HepG2 (cell line): ENCODE results near the gene ETFB. TPM values are rescaled to one million over a fixed set of nuclear protein-coding genes. Genes with fewer than 3 reads are reported as not detected.

Experiments
- AGO1 ChIP-seq: fragments of 200-400 bp; formaldehyde crosslinking; IDR thresholded peaks from 2 replicates; pipeline ENCODE4 v1.6.1; 2017; ENCODE audit warnings: mild to moderate bottlenecking, low read depth, low read length, moderate library complexity; ENCODE audit not compliant: poor library complexity, severe bottlenecking
- ARNT2 ChIP-seq: sonication (generic); formaldehyde crosslinking; IDR thresholded peaks from 2 replicates; pipeline ENCODE4 v1.8.0; 2022; ENCODE audit warnings: mild to moderate bottlenecking, low read depth, missing genetic modification reagents, moderate library complexity
- ATAD3A ChIP-seq: sonication (generic); formaldehyde crosslinking; IDR thresholded peaks from 2 replicates; pipeline ENCODE4 v1.4.0; 2020; ENCODE audit warnings: missing genetic modification reagents
- CBX1 ChIP-seq: IDR thresholded peaks from one replicate; pipeline ENCODE4 v1.6.1; 2016; ENCODE audit warnings: antibody characterized with exemption, low read depth
- EEA1 ChIP-seq: sonication (generic); formaldehyde crosslinking; IDR thresholded peaks from 2 replicates; pipeline ENCODE4 v1.5.1; 2020; ENCODE audit warnings: mild to moderate bottlenecking, missing genetic modification reagents, borderline replicate concordance
- HCFC1 ChIP-seq: fragments of 150-350 bp; IDR thresholded peaks from 2 replicates; pipeline ENCODE4 v1.6.1; 2014; ENCODE audit warnings: low read depth, low read length
- HOXA9 ChIP-seq: sonication (generic); formaldehyde crosslinking; IDR thresholded peaks from 2 replicates; pipeline ENCODE4 v1.8.1; 2022; ENCODE audit warnings: missing genetic modification reagents, mild to moderate bottlenecking, moderate library complexity, borderline replicate concordance
- JARID2 ChIP-seq: sonication (generic); formaldehyde crosslinking; IDR thresholded peaks from 2 replicates; pipeline ENCODE4 v1.8.1; 2023; ENCODE audit warnings: missing genetic modification reagents, inconsistent platforms; ENCODE audit not compliant: insufficient replicate concordance
- MBNL3 ChIP-seq: fragments of 250-450 bp; sonication (Bioruptor Pico); conservative IDR thresholded peaks from 2 replicates; pipeline ENCODE4 v1.8.0; 2022; ENCODE audit warnings: mild to moderate bottlenecking, inconsistent platforms
- MTA1 ChIP-seq: sonication (generic); formaldehyde crosslinking; IDR thresholded peaks from 2 replicates; pipeline ENCODE4 v1.4.0; 2020; ENCODE audit warnings: missing genetic modification reagents, mild to moderate bottlenecking, borderline replicate concordance
- NFE2L2 ChIP-seq: fragments of 150-350 bp; IDR thresholded peaks from 2 replicates; pipeline ENCODE4 v1.6.1; 2014; ENCODE audit warnings: low read length
- NR2F6 ChIP-seq, 2 experiments: IDR thresholded peaks; 2 replicates each; pipeline ENCODE4 v1.6.1; 2016; ENCODE audit warnings: antibody characterized with exemption in 1 of 2, mild to moderate bottlenecking in 1 of 2
- PCBP1 ChIP-seq: fragments of 200-400 bp; formaldehyde crosslinking; IDR thresholded peaks from 2 replicates; pipeline ENCODE4 v1.6.1; 2017; ENCODE audit warnings: mild to moderate bottlenecking, low read depth, low read length, borderline replicate concordance
- RBM39 ChIP-seq: fragments of 200-400 bp; formaldehyde crosslinking; IDR thresholded peaks from one replicate; pipeline ENCODE4 v1.6.1; 2018; ENCODE audit warnings: antibody characterized with exemption, mild to moderate bottlenecking, low read depth, low read length; ENCODE audit not compliant: poor library complexity, severe bottlenecking
- RFX1 ChIP-seq: fragments of 450-650 bp; IDR thresholded peaks from 2 replicates; pipeline ENCODE4 v1.6.1; 2017
- SRY ChIP-seq: sonication (generic); formaldehyde crosslinking; IDR thresholded peaks from 2 replicates; pipeline ENCODE4 v1.8.0; 2022; ENCODE audit warnings: mild to moderate bottlenecking, missing genetic modification reagents
- TMF1 ChIP-seq: sonication (generic); formaldehyde crosslinking; IDR thresholded peaks from 2 replicates; pipeline ENCODE4 v1.8.1; 2022; ENCODE audit warnings: low read depth, missing genetic modification reagents
- ZBTB37 ChIP-seq: sonication (generic); formaldehyde crosslinking; IDR thresholded peaks from 2 replicates; pipeline ENCODE4 v1.4.0; 2020; ENCODE audit warnings: mild to moderate bottlenecking, missing genetic modification reagents
- ZBTB43 ChIP-seq: sonication (generic); formaldehyde crosslinking; conservative IDR thresholded peaks from 2 replicates; pipeline ENCODE4 v1.4.0; 2020; ENCODE audit warnings: missing genetic modification reagents
- ZBTB7A ChIP-seq: sonication (generic); formaldehyde crosslinking; IDR thresholded peaks from 2 replicates; pipeline ENCODE4 v1.8.0; 2022; ENCODE audit warnings: mild to moderate bottlenecking, missing genetic modification reagents
- ZNF629 ChIP-seq: sonication (generic); formaldehyde crosslinking; conservative IDR thresholded peaks from 2 replicates; pipeline ENCODE4 v1.5.0; 2020; ENCODE audit warnings: missing genetic modification reagents
- ZNF670 ChIP-seq: sonication (generic); formaldehyde crosslinking; IDR thresholded peaks from 2 replicates; pipeline ENCODE4 v1.8.0; 2022; ENCODE audit warnings: mild to moderate bottlenecking, missing genetic modification reagents, borderline replicate concordance
- ZNF75D ChIP-seq: sonication (generic); formaldehyde crosslinking; IDR thresholded peaks from 2 replicates; pipeline ENCODE4 v1.8.1; 2023; ENCODE audit warnings: missing genetic modification reagents, mild to moderate bottlenecking, borderline replicate concordance
- ZNF776 ChIP-seq: sonication (generic); formaldehyde crosslinking; IDR thresholded peaks from 2 replicates; pipeline ENCODE4 v1.4.0; 2020; ENCODE audit warnings: mild to moderate bottlenecking, missing genetic modification reagents
- ZSCAN25 ChIP-seq: sonication (generic); formaldehyde crosslinking; IDR thresholded peaks from 2 replicates; pipeline ENCODE4 v1.8.0; 2022; ENCODE audit warnings: mild to moderate bottlenecking, missing genetic modification reagents
- polyA plus RNA-seq, 8 experiments: library from polyadenylated mRNA; depleted of rRNA in 3 of 8; stranded (reverse) in 7 of 8; unstranded in 1 of 8; fragments of >200 nt; fragmentation: Illumina TruSeq in 4 of 8; extraction: Trizol in 4 of 8; gene quantifications; 2 replicates each; pipeline versions ENCODE4 v1.2.1 to v1.2.3, GENCODE V29; 2011 to 2016; ENCODE audit warnings: low read depth in 4 of 8, missing spikeins in 1 of 8, mixed read lengths in 1 of 8; ENCODE audit not compliant: insufficient read depth in 1 of 8
- total RNA-seq, 5 experiments: library from RNA; depleted of rRNA; stranded (reverse); fragments of >200 nt; fragmentation: Illumina TruSeq; extraction: Trizol; gene quantifications; 2 replicates each; pipeline ENCODE4 v1.2.3, GENCODE V29; 2016; ENCODE audit warnings: low read depth in 1 of 5
- TF ChIP-seq, protein P1 (sequence below): sonication (generic); formaldehyde crosslinking; IDR thresholded peaks from 2 replicates; pipeline ENCODE4 v1.4.0; 2020; ENCODE audit warnings: missing genetic modification reagents

Gene ETFB
- total and polyA plus RNA-seq, 2 of the 13 experiments (the other 11 are each of a cell fraction or from before 2014, with no cell fraction given) = 678 to 1,314 TPM

- TF ChIP-seq ZNF776 (CRISPR knock-in tag) (no peak), ZNF670 (CRISPR knock-in tag) (no peak), HCFC1 (no peak), RFX1 (no peak), ZBTB37 (no peak), ATAD3A (CRISPR knock-in tag) (no peak), ZBTB43 (CRISPR knock-in tag) (no peak), MBNL3 (CRISPR knock-in tag) (no peak), MTA1 (CRISPR knock-in tag) (no peak; the same call in 1 of the 2 replicates), TMF1 (CRISPR knock-in tag) (no peak; the same call in 1 of the 2 replicates), RBM39 (no peak), NFE2L2 (no peak), AGO1 (peak; percentile 94), ARNT2 (CRISPR knock-in tag) (peak; percentile 57; the same call in 1 of the 2 replicates), ZNF629 (0 out of 2 replicates have a peak, but pooled peaks have one; percentile 12), ZNF75D (no peak), ZBTB7A (CRISPR knock-in tag) (no peak), HOXA9 (CRISPR knock-in tag) (no peak), EEA1 (CRISPR knock-in tag) (no peak), NR2F6 (IDR thresholded peaks at IDR 0.05) (no peak; the same call in 1 of the 2 replicates), NR2F6 (CRISPR knock-in tag; IDR thresholded peaks at IDR 0.05) (0 out of 2 replicates have a peak, but pooled peaks have one; percentile 8), JARID2 (CRISPR knock-in tag) (no peak), ZSCAN25 (CRISPR knock-in tag) (no peak), CBX1 (no peak), SRY (CRISPR knock-in tag) (no peak), PCBP1 (no peak)
- TF ChIP-seq, protein P1, sequence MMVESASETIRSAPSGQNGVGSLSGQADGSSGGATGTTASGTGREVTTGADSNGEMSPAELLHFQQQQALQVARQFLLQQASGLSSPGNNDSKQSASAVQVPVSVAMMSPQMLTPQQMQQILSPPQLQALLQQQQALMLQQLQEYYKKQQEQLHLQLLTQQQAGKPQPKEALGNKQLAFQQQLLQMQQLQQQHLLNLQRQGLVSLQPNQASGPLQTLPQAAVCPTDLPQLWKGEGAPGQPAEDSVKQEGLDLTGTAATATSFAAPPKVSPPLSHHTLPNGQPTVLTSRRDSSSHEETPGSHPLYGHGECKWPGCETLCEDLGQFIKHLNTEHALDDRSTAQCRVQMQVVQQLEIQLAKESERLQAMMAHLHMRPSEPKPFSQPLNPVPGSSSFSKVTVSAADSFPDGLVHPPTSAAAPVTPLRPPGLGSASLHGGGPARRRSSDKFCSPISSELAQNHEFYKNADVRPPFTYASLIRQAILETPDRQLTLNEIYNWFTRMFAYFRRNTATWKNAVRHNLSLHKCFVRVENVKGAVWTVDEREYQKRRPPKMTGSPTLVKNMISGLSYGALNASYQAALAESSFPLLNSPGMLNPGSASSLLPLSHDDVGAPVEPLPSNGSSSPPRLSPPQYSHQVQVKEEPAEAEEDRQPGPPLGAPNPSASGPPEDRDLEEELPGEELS (CRISPR knock-in tag) = peak; percentile 36; the same call in 1 of the 2 replicates
Measured at GRCh38 chr19:51366389-51367254, 434 bp upstream of the ETFB start (continued).
